Posterior cingulate gyrus (tissue), 11 donors: ENCODE results near the gene RALGDS.

ENCODE experiments used
- DNase-seq, 10 donors: peaks; one replicate each; pipeline versions ENCODE4 v3.0.0 to v3.0.0-alpha.2; 2020 to 2021; ENCODE audit warnings: mixed read lengths in 3 of 10
- intact Hi-C: fragments of 100-400 bp; cut with DNase I; formaldehyde crosslinking; loops from one replicate; pipeline ENCODE4 v1.15.1; 2023

Gene RALGDS

GRCh38 chr9:133139246-133140173 is 18.5 kb upstream of the RALGDS start:
- intact Hi-C loops, result no loop called here

GRCh38 chr9:133137451-133138231 is 16.6 kb upstream of the RALGDS start:
- DNase-seq, result peak; percentile 79 to 99 (median 90)
- intact Hi-C loops, result no loop called here

More at GRCh38 chr9:133139246-133140173, 18.5 kb upstream of the RALGDS start:
- DNase-seq, result peak in 2 of 10 donors; percentile 8 to 64

GRCh38 chr9:133135146-133135745 is 14.2 kb upstream of the RALGDS start:
- DNase-seq, result peak in 5 of 10 donors; percentile 56 to 92 (median 80)
- intact Hi-C loops, result no loop called here

GRCh38 chr9:133134388-133135145 is 13.5 kb upstream of the RALGDS start:
- intact Hi-C loops, result no loop called here
- no peak for DNase-seq

- peak in 7 of 10 donors; percentile 59 to 96 (median 82) for DNase-seq
- intact Hi-C loops, result no loop called here
Measured at GRCh38 chr9:133133681-133134387, 12.8 kb upstream of the RALGDS start.

GRCh38 chr9:133132174-133132573 is 11.1 kb upstream of the RALGDS start:
- intact Hi-C loops, result no loop called here
- DNase-seq, result peak in 3 of 10 donors; percentile 49 to 85 (median 58)

GRCh38 chr9:133131506-133131905 is 10.5 kb upstream of the RALGDS start:
- intact Hi-C loops, result no loop called here
- DNase-seq, result no peak

GRCh38 chr9:133130685-133131244 is 9.7 kb upstream of the RALGDS start:
- intact Hi-C loops, result no loop called here
- DNase-seq, result no peak

GRCh38 chr9:133129001-133129795 is 8.2 kb upstream of the RALGDS start:
- DNase-seq, result peak in 4 of 10 donors; percentile 53 to 89 (median 67)
- intact Hi-C loops, result no loop called here

- no peak for DNase-seq
- intact Hi-C loops, result no loop called here
Measured at GRCh38 chr9:133128152-133128551, 7.1 kb upstream of the RALGDS start.

GRCh38 chr9:133127340-133127981 is 6.4 kb upstream of the RALGDS start:
- intact Hi-C loops, result no loop called here
- no peak for DNase-seq

- DNase-seq, result peak in 1 of 10 donors; percentile 88
- intact Hi-C loops, result no loop called here
Measured at GRCh38 chr9:133126697-133127339, 5.8 kb upstream of the RALGDS start.

GRCh38 chr9:133125941-133126696 is 5.1 kb upstream of the RALGDS start:
- intact Hi-C loops, result no loop called here
- no peak for DNase-seq

GRCh38 chr9:133124907-133125275 is 3.9 kb upstream of the RALGDS start:
- intact Hi-C loops, result no loop called here
- no peak for DNase-seq

GRCh38 chr9:133124123-133124906 is 3.3 kb upstream of the RALGDS start:
- intact Hi-C loops, result no loop called here
- no peak for DNase-seq
